Lung (tissue), 12 donors: Measurements from ENCODE around the gene MAP2. TPM values are rescaled to one million over a fixed set of nuclear protein-coding genes. Genes with fewer than 3 reads are reported as not detected.

ENCODE experiments used
- ATAC-seq: fragments of 200-7000 bp; cut with Tn5 transposase; one replicate; pipeline ENCODE4 v1.9.1; 2020; ENCODE audit warnings: moderate number of reproducible peaks; ENCODE audit not compliant: insufficient read depth, low FRiP score
- DNase-seq, 3 donors: peaks; one replicate each; pipeline ENCODE4 v3.0.0-alpha.2; 2013 to 2017
- H3K27ac ChIP-seq, 2 donors: one replicate each; pipeline ENCODE4 v1.5.1; 2013; ENCODE audit warnings: mild to moderate bottlenecking in 2 of 2, moderate library complexity in 2 of 2, control low read depth in 1 of 2, inconsistent platforms in 1 of 2, low read depth in 1 of 2, low read length in 1 of 2
- H3K27me3 ChIP-seq, 3 donors: one replicate each; pipeline ENCODE4 v1.5.1; 2013; ENCODE audit warnings: low read length in 2 of 3; ENCODE audit not compliant: control insufficient read depth in 3 of 3, insufficient read depth in 3 of 3
- H3K36me3 ChIP-seq, 4 donors: one replicate each; pipeline ENCODE4 v1.5.1; 2013; ENCODE audit warnings: low read length in 4 of 4, mild to moderate bottlenecking in 1 of 4, moderate library complexity in 1 of 4; ENCODE audit not compliant: control insufficient read depth in 4 of 4, insufficient read depth in 4 of 4
- H3K4me1 ChIP-seq, 5 donors: one replicate each; pipeline ENCODE4 v1.5.1; 2013; ENCODE audit warnings: low read length in 5 of 5, mild to moderate bottlenecking in 2 of 5, moderate library complexity in 1 of 5; ENCODE audit not compliant: control insufficient read depth in 5 of 5, insufficient read depth in 5 of 5
- H3K4me3 ChIP-seq: one replicate; pipeline ENCODE4 v1.5.1; 2013; ENCODE audit warnings: mild to moderate bottlenecking, control low read depth, moderate library complexity
- H3K9ac ChIP-seq, 2 donors: one replicate each; pipeline ENCODE4 v1.5.1; 2013; ENCODE audit warnings: low read length in 2 of 2, control low read depth in 1 of 2; ENCODE audit not compliant: insufficient read depth in 1 of 2
- H3K9me3 ChIP-seq, 4 donors: one replicate each; pipeline ENCODE4 v1.5.1; 2013; ENCODE audit warnings: low read length in 3 of 4, mild to moderate bottlenecking in 1 of 4, moderate library complexity in 1 of 4; ENCODE audit not compliant: control insufficient read depth in 4 of 4, insufficient read depth in 3 of 4
- CTCF ChIP-seq: IDR thresholded peaks from 2 replicates; pipeline ENCODE4 v1.5.1; 2012; ENCODE audit warnings: mild to moderate bottlenecking; ENCODE audit errors: control extremely low read depth, extremely low read depth
- WGBS, 2 donors: extraction: QIAGEN DNeasy Blood & Tissue Kit; methylation state at CpG; one replicate each; pipeline ENCODE4 v1.1.7; 2013; 5-methylcytosine and 5-hydroxymethylcytosine counted together
- polyA plus RNA-seq, 2 donors: library from polyadenylated mRNA; stranded (reverse); fragments of 200-250 nt; gene quantifications; one replicate each; pipeline ENCODE4 v1.2.1, GENCODE V29; 2013
- total RNA-seq, 2 donors: library from RNA; depleted of rRNA in 1 of 2; stranded (reverse); fragments of >200 nt in 1 of 2; gene quantifications; one replicate each; pipeline ENCODE4 v1.2.1, GENCODE V29; 2014 to 2021
- donor health status: control.
- donor health status: control.
- donor health status: Bipolar disorder and iron deficiency.
- donor health status: healthy.
- donor health status: DM: yes; HTN: yes; CAD: no.

MAP2 gene
- total and polyA plus RNA-seq, 4 donors: 6.5 to 18.7 (median 9.6) TPM

- no peak for DNase-seq
- no peak for ATAC-seq
- no peaks in the 10 kb centered on the region for H3K9me3 ChIP-seq
- no peaks in the 10 kb centered on the region for H3K27me3 ChIP-seq
- no peaks in the 10 kb centered on the region for H3K4me1 ChIP-seq
- no peak overlapping the region for H3K4me3 ChIP-seq
- no peaks in the 10 kb centered on the region for H3K36me3 ChIP-seq
- no peak overlapping the region for H3K9ac ChIP-seq
- no peak for TF ChIP-seq CTCF
- WGBS, 2 donors: 71 to 98% methylated on average over 2 of the region's 2 CpGs
- no peak overlapping the region for H3K27ac ChIP-seq
Measured at GRCh38 chr2:209511637-209512036, 87.8 kb downstream of the MAP2 start.

DNA sequence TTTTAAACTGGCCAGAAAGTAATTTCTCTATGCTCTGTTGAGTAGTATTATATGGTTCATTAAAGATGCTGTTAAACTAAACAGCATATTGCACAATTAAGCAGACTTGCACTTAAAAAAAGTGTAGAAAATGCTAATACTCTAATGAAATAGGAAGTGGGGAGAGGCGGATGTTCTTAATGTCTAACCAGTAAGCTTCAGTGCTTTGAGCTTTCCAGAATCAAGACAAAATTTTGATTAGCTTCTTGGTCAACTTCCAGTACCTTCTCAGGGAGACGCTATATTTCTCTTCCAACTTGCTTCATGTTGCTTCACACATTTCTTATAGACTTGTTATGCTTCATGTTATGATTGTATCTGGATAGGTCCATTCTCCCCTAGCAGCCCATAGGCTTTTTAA lies 89.1 kb downstream of the MAP2 start:
- no peaks in the 10 kb centered on the region for H3K36me3 ChIP-seq
- no peak overlapping the region for H3K4me3 ChIP-seq
- H3K27ac ChIP-seq: no peak overlapping the region
- H3K27me3 ChIP-seq: no peaks in the 10 kb centered on the region
- ATAC-seq (no peak), DNase-seq (no peak)
- H3K9ac ChIP-seq: no peak overlapping the region
- no peaks in the 10 kb centered on the region for H3K9me3 ChIP-seq
- no peak for TF ChIP-seq CTCF
- 52 to 82% methylated on average over 2 of the region's 2 CpGs for WGBS, 2 donors
- H3K4me1 ChIP-seq: no peaks in the 10 kb centered on the region

DNA sequence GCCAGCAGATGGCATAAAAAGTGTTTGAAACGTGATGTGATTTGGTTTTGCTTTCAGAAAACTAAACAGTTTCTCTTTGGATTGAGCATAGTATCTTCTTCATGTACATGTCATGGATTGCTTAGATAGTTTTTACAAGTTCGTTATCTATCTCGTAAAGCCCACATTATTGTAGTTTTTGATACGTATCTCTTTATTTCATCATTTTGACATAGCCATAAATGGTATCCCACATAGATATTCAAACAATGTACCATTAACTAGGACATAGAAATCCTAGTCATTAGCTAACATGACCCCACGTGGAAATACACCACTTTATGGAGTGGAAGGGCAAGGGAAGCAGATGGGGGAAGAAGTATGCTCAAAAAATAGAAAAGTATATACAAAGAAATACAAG lies 93.6 kb downstream of the MAP2 start:
- no peak for DNase-seq

More for the DNA sequence above, 93.6 kb downstream of the MAP2 start:
- no peak for ATAC-seq
- Histone ChIP-seq H3K4me3 (no peak overlapping the region), H3K27me3 (no peaks in the 10 kb centered on the region), H3K9ac (no peak overlapping the region), H3K36me3 (no peaks in the 10 kb centered on the region), H3K27ac (no peak overlapping the region), H3K9me3 (no peaks in the 10 kb centered on the region), H3K4me1 (no peaks in the 10 kb centered on the region)
- no peak for TF ChIP-seq CTCF
- WGBS, 2 donors: 70 to 72% methylated on average over 5 of the region's 5 CpGs
